Measurements from ENCODE around the gene EXPH5. TPM values are rescaled to one million over a fixed set of nuclear protein-coding genes. Genes with fewer than 3 reads are reported as not detected.

Gene EXPH5
- total and polyA plus RNA-seq, 9 of the 15 experiments (the other 6 are each of a cell fraction or from before 2014, with no cell fraction given) = 1.3 to 8.5 (median 4.8) TPM

- TF ChIP-seq CHD7 (IDR thresholded peaks at IDR 0.05; ENCODE audit: low read depth, low read length) (no peak), ETV1 (tag; conservative IDR thresholded peaks at IDR 0.05; ENCODE audit: low read depth) (no peak), TRIM28 (IDR thresholded peaks at IDR 0.05) (no peak), BRCA1 (IDR thresholded peaks at IDR 0.05) (no peak), BRCA1 (CRISPR knock-in tag; IDR thresholded peaks at IDR 0.05) (no peak), KLF13 (tag; IDR thresholded peaks at IDR 0.05; ENCODE audit: borderline replicate concordance, low read depth) (no peak), MCM3 (IDR thresholded peaks at IDR 0.05) (no peak)
Observed at GRCh38 chr11:108536783-108537182, 56.8 kb downstream of the EXPH5 start (continued).
